ENCODE data around the gene UBE2O. TPM values are rescaled to one million over a fixed set of nuclear protein-coding genes. Genes with fewer than 3 reads are reported as not detected.

Gene UBE2O
- total and polyA plus RNA-seq, 10 donors = 7.2 to 55.9 (median 30.4) TPM

DNA sequence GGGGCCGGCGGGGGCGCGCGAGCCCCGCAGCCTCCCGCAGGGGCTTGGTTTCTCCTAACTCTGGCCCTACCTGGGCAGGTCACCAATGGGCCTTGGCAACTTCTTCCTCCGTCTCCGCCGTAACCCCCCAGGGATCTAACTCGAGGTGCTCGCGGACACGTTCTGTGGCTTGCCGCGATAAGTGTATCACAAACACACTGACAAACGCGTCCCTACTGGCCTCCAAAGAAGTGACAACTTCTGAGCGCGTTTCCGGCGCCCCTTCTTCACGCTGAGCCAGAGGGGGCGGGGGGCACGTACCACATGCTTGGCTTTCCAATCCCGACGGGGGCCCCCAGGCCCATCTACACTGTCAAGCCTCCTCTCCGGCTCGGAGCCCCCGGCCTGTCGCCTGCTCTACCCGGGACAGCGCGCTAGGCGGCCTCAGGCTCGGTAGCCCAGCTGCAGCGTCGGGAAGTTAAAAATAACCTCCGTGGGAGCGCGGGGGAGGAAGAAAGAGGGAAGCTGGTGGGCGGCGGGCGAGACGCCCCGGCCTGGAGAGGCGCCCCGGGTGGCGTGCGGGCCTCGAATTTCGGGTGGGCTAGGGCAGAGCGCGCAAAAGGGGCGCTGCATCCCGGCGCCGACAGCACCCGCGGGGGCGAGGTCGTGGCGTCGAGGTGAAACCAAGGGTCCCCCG is 69.3 kb downstream of the UBE2O start:
- no peaks in the 10 kb centered on the region for H3K9me3 ChIP-seq
- 0 to 1% (median 0%) methylated on average over 44 to 65 of the region's 65 CpGs for WGBS, 5 donors
- peaks cover 0 to under 1% (median 0%) of the 10 kb centered on the region in 6 donors for H3K36me3 ChIP-seq
- peaks cover 0 to 36% (median 19%) of the 10 kb centered on the region in 7 donors for H3K27me3 ChIP-seq (replicated peaks in 1 of 7)
- H3K4me1 ChIP-seq = peaks cover 21 to 58% (median 43%) of the 10 kb centered on the region in 6 donors
- peak; percentile 88 for DNase-seq
- TF ChIP-seq, protein P1, sequence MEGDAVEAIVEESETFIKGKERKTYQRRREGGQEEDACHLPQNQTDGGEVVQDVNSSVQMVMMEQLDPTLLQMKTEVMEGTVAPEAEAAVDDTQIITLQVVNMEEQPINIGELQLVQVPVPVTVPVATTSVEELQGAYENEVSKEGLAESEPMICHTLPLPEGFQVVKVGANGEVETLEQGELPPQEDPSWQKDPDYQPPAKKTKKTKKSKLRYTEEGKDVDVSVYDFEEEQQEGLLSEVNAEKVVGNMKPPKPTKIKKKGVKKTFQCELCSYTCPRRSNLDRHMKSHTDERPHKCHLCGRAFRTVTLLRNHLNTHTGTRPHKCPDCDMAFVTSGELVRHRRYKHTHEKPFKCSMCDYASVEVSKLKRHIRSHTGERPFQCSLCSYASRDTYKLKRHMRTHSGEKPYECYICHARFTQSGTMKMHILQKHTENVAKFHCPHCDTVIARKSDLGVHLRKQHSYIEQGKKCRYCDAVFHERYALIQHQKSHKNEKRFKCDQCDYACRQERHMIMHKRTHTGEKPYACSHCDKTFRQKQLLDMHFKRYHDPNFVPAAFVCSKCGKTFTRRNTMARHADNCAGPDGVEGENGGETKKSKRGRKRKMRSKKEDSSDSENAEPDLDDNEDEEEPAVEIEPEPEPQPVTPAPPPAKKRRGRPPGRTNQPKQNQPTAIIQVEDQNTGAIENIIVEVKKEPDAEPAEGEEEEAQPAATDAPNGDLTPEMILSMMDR (IDR thresholded peaks at IDR 0.05 in 8 of 11, conservative IDR thresholded peaks at IDR 0.05 in 3 of 11) = peak in 6 of 11 experiments; percentile 6 to 39 (median 27)
- no peak for TF ChIP-seq POLR2A (IDR thresholded peaks at IDR 0.05)
- peak in 2 of 3 donors; percentile 7 to 12 for TF ChIP-seq POLR2AphosphoS5 (IDR thresholded peaks at IDR 0.05)
- intact Hi-C loops (cut with DNase I; ENCODE audit: low total_unique reads) = no loop called here
- peak overlapping the region; percentile 58 to 92 (median 70) for H3K4me3 ChIP-seq
- peak overlapping the region; percentile 63 to 86 (median 77) for H3K27ac ChIP-seq

DNA sequence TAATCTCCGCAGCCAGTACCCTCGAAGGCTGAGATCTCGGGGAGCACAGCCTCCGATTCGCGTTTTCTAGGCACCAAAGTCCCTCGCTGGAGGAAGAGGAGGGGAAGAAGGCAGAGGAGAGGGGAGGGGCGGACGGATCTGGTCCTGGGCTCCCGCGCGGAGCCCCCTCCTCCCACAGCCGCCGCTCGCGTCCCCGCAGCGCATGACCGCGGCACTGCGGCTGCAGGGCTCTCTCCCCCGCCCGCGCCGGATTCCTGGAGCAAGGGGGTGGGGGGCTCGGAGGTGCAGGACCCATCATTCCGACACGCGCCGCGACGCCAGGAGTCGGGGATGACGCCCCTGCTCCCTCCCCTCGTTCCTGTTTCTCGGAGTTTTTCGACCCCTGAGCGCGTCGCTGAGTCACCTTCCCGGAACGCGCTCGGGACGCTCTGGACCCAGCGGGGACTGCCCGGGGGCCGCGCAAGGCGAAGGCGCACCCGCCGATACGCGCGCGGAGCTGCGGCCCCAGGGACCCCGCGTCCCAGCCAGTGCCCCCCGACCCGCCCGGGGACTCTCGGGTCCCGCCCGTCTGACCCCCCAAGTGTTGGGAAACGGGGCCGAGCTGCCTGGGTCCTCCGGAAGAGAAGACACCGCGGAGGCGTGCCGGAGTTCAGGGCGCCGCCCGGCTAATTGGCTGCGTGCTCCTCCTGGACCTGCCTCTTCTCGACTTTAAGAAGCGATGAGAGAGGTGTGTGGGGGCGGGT is 70.0 kb downstream of the UBE2O start:
- H3K27me3 ChIP-seq (replicated peaks in 1 of 7) = peaks cover 0 to 36% (median 19%) of the 10 kb centered on the region in 7 donors
- peak overlapping the region; percentile 58 to 92 (median 70) for H3K4me3 ChIP-seq
- H3K27ac ChIP-seq = peak overlapping the region; percentile 63 to 86 (median 77)
- no peaks in the 10 kb centered on the region for H3K9me3 ChIP-seq
- WGBS, 5 donors = 0 to 1% (median 1%) methylated on average over 22 to 80 of the region's 80 CpGs
- peak; percentile 90 for DNase-seq
- TF ChIP-seq POLR2AphosphoS5 (IDR thresholded peaks at IDR 0.05) (peak in 1 of 3 donors; percentile 69), POLR2A (IDR thresholded peaks at IDR 0.05) (no peak)
- peaks cover 21 to 58% (median 43%) of the 10 kb centered on the region in 6 donors for H3K4me1 ChIP-seq
- intact Hi-C loops (cut with DNase I; ENCODE audit: low total_unique reads) = no loop called here
- H3K36me3 ChIP-seq = no peaks in the 10 kb centered on the region

DNA sequence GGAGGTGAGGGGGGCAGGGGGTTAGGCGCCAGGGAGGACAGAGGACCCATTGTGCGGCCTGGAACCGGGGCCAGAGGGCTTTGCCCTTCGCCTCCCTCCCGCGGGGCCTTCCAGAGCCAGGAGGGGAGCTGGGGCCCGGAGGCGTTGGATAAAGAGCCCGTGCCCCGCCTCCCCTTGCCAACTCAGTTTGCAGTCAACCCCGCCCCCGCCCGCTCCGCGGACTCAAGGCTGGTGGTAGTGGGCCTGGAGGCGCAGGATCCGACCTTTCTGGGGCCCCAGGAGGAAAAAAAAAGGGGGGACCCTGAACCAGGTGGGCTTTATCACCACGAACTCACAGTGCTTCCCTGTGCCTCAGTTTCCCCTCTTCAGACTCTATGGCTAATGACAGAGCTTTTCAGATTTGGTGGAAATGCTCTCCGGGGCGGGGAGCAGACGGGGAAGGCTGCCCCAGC is 70.6 kb downstream of the UBE2O start:
- Histone ChIP-seq H3K27me3 (replicated peaks in 1 of 7) (peaks cover 0 to 36% (median 19%) of the 10 kb centered on the region in 7 donors), H3K36me3 (no peaks in the 10 kb centered on the region), H3K4me3 (peak overlapping the region in 7 of 8 donors; percentile 62 to 92 (median 72)), H3K9me3 (no peaks in the 10 kb centered on the region), H3K4me1 (peaks cover 21 to 58% (median 43%) of the 10 kb centered on the region in 6 donors), H3K27ac (peak overlapping the region in 5 of 8 donors; percentile 63 to 86 (median 78))
- TF ChIP-seq, protein P1 (IDR thresholded peaks at IDR 0.05 in 8 of 11, conservative IDR thresholded peaks at IDR 0.05 in 3 of 11) = no peak
- TF ChIP-seq POLR2A (IDR thresholded peaks at IDR 0.05) = no peak
- no peak for TF ChIP-seq POLR2AphosphoS5 (IDR thresholded peaks at IDR 0.05)
- WGBS, 5 donors = 11 to 41% (median 21%) methylated on average over 17 to 21 of the region's 21 CpGs
- DNase-seq = peak; percentile 81
- intact Hi-C loops (cut with DNase I; ENCODE audit: low total_unique reads) = no loop called here

- H3K4me3 ChIP-seq = peak overlapping the region in 4 of 8 donors; percentile 64 to 92 (median 76)
- H3K36me3 ChIP-seq = no peaks in the 10 kb centered on the region
- TF ChIP-seq, protein P1 (IDR thresholded peaks at IDR 0.05 in 8 of 11, conservative IDR thresholded peaks at IDR 0.05 in 3 of 11) = no peak
- TF ChIP-seq POLR2A (IDR thresholded peaks at IDR 0.05) (no peak), POLR2AphosphoS5 (IDR thresholded peaks at IDR 0.05) (no peak)
- DNase-seq = no peak
- peaks cover 21 to 60% (median 43%) of the 10 kb centered on the region in 6 donors for H3K4me1 ChIP-seq
- H3K27me3 ChIP-seq (replicated peaks in 1 of 7) = peaks cover 0 to 36% (median 19%) of the 10 kb centered on the region in 7 donors
- H3K9me3 ChIP-seq = no peaks in the 10 kb centered on the region
- peak overlapping the region in 3 of 8 donors; percentile 78 to 86 (median 84) for H3K27ac ChIP-seq
- WGBS, 5 donors = 50 to 81% (median 61%) methylated on average over 19 of the region's 19 CpGs
- intact Hi-C loops (cut with DNase I; ENCODE audit: low total_unique reads) = no loop called here
Observed at GRCh38 chr17:76381633-76382350, 71.2 kb downstream of the UBE2O start.

Data from spleen (tissue), 11 donors.